Measurements from ENCODE around the gene MBD5. TPM values are rescaled to one million over a fixed set of nuclear protein-coding genes. Genes with fewer than 3 reads are reported as not detected.
A peak's percentile ranks its signal among the peaks of the same experiment; 100 is the strongest.

MBD5 gene
- total and polyA plus RNA-seq, 4 donors = 5.7 to 140 (median 21.2) TPM

- Histone ChIP-seq H3K4me1 (ENCODE audit: control insufficient read depth in 5 of 5, insufficient read depth in 5 of 5, low read length in 5 of 5) (no peaks in the 10 kb centered on the region), H3K9ac (ENCODE audit: insufficient read depth in 1 of 2, low read length in 2 of 2) (no peak overlapping the region), H3K27ac (ENCODE audit: low read depth in 1 of 2, low read length in 1 of 2) (no peak overlapping the region), H3K36me3 (ENCODE audit: control insufficient read depth in 4 of 4, insufficient read depth in 4 of 4, low read length in 4 of 4) (no peaks in the 10 kb centered on the region), H3K4me3 (no peak overlapping the region), H3K27me3 (ENCODE audit: control insufficient read depth in 3 of 3, insufficient read depth in 3 of 3, low read length in 2 of 3) (no peaks in the 10 kb centered on the region), H3K9me3 (ENCODE audit: control insufficient read depth in 4 of 4, insufficient read depth in 3 of 4, low read length in 3 of 4) (no peaks in the 10 kb centered on the region)
- 91 to 96% methylated on average over 1 of the region's 1 CpG for WGBS, 2 donors
- no peak for ATAC-seq (ENCODE audit: insufficient read depth, low FRiP score)
- DNase-seq = no peak
- no peak for TF ChIP-seq CTCF (IDR thresholded peaks at IDR 0.05; ENCODE audit: control extremely low read depth, extremely low read depth)
Observed at GRCh38 chr2:148430101-148430500, 409.2 kb downstream of the MBD5 start.

- no peak for TF ChIP-seq CTCF (IDR thresholded peaks at IDR 0.05; ENCODE audit: control extremely low read depth, extremely low read depth)
- Histone ChIP-seq H3K4me1 (ENCODE audit: control insufficient read depth in 5 of 5, insufficient read depth in 5 of 5, low read length in 5 of 5) (peaks cover 0 to 7% (median 0%) of the 10 kb centered on the region in 5 donors), H3K27ac (ENCODE audit: low read depth in 1 of 2, low read length in 1 of 2) (no peak overlapping the region), H3K27me3 (ENCODE audit: control insufficient read depth in 3 of 3, insufficient read depth in 3 of 3, low read length in 2 of 3) (no peaks in the 10 kb centered on the region), H3K4me3 (no peak overlapping the region), H3K9me3 (ENCODE audit: control insufficient read depth in 4 of 4, insufficient read depth in 3 of 4, low read length in 3 of 4) (no peaks in the 10 kb centered on the region), H3K36me3 (ENCODE audit: control insufficient read depth in 4 of 4, insufficient read depth in 4 of 4, low read length in 4 of 4) (no peaks in the 10 kb centered on the region), H3K9ac (ENCODE audit: insufficient read depth in 1 of 2, low read length in 2 of 2) (no peak overlapping the region)
- WGBS, 2 donors = 81 to 84% methylated on average over 1 of the region's 1 CpG
- DNase-seq (peak in 1 of 3 donors; percentile 19), ATAC-seq (ENCODE audit: insufficient read depth, low FRiP score) (no peak)
Observed at GRCh38 chr2:148447877-148448276, 427.0 kb downstream of the MBD5 start.

- H3K27ac ChIP-seq (ENCODE audit: low read depth in 1 of 2, low read length in 1 of 2) = no peak overlapping the region
- no peak for ATAC-seq (ENCODE audit: insufficient read depth, low FRiP score)
- H3K9ac ChIP-seq (ENCODE audit: insufficient read depth in 1 of 2, low read length in 2 of 2) = no peak overlapping the region
- 93 to 96% methylated on average over 3 of the region's 3 CpGs for WGBS, 2 donors
- H3K4me3 ChIP-seq = no peak overlapping the region
- no peaks in the 10 kb centered on the region for H3K36me3 ChIP-seq (ENCODE audit: control insufficient read depth in 4 of 4, insufficient read depth in 4 of 4, low read length in 4 of 4)
- no peak for DNase-seq
- no peak for TF ChIP-seq CTCF (IDR thresholded peaks at IDR 0.05; ENCODE audit: control extremely low read depth, extremely low read depth)
- H3K27me3 ChIP-seq (ENCODE audit: control insufficient read depth in 3 of 3, insufficient read depth in 3 of 3, low read length in 2 of 3) = no peaks in the 10 kb centered on the region
- peaks cover 0 to 9% (median 0%) of the 10 kb centered on the region in 5 donors for H3K4me1 ChIP-seq (ENCODE audit: control insufficient read depth in 5 of 5, insufficient read depth in 5 of 5, low read length in 5 of 5)
- no peaks in the 10 kb centered on the region for H3K9me3 ChIP-seq (ENCODE audit: control insufficient read depth in 4 of 4, insufficient read depth in 3 of 4, low read length in 3 of 4)
Observed at GRCh38 chr2:148450531-148450930, 429.6 kb downstream of the MBD5 start.

- H3K4me3 ChIP-seq = no peak overlapping the region
- WGBS, 2 donors = 94% methylated on average over 2 of the region's 2 CpGs
- H3K27ac ChIP-seq (ENCODE audit: low read depth in 1 of 2, low read length in 1 of 2) = no peak overlapping the region
- no peaks in the 10 kb centered on the region for H3K36me3 ChIP-seq (ENCODE audit: control insufficient read depth in 4 of 4, insufficient read depth in 4 of 4, low read length in 4 of 4)
- ATAC-seq (ENCODE audit: insufficient read depth, low FRiP score) (no peak), DNase-seq (no peak)
- TF ChIP-seq CTCF (IDR thresholded peaks at IDR 0.05; ENCODE audit: control extremely low read depth, extremely low read depth) = no peak
- no peaks in the 10 kb centered on the region for H3K9me3 ChIP-seq (ENCODE audit: control insufficient read depth in 4 of 4, insufficient read depth in 3 of 4, low read length in 3 of 4)
- no peaks in the 10 kb centered on the region for H3K27me3 ChIP-seq (ENCODE audit: control insufficient read depth in 3 of 3, insufficient read depth in 3 of 3, low read length in 2 of 3)
- H3K9ac ChIP-seq (ENCODE audit: insufficient read depth in 1 of 2, low read length in 2 of 2) = no peak overlapping the region
- peaks cover 0 to 9% (median 0%) of the 10 kb centered on the region in 5 donors for H3K4me1 ChIP-seq (ENCODE audit: control insufficient read depth in 5 of 5, insufficient read depth in 5 of 5, low read length in 5 of 5)
Observed at GRCh38 chr2:148451046-148451445, 430.2 kb downstream of the MBD5 start.
